Right renal cortex interstitium (tissue), 3 donors: Measurements from ENCODE around the gene TNK2. TPM values are rescaled to one million over a fixed set of nuclear protein-coding genes. Genes with fewer than 3 reads are reported as not detected.

Experiments used
- DNase-seq, 3 donors: peaks; one replicate each; pipeline ENCODE4 v3.0.0-alpha.2; 2013; ENCODE audit warnings: low read depth in 3 of 3, low spot score in 2 of 3
- polyA plus RNA-seq, 3 donors: library from polyadenylated mRNA; unstranded; fragments of 120-200 nt; gene quantifications; one replicate each; pipeline ENCODE4 v1.2.1, GENCODE V29; 2013; ENCODE audit not compliant: insufficient read length in 3 of 3

The TNK2 gene
- polyA plus RNA-seq, 3 donors: 18.8 to 23.2 (median 19.7) TPM

DNA sequence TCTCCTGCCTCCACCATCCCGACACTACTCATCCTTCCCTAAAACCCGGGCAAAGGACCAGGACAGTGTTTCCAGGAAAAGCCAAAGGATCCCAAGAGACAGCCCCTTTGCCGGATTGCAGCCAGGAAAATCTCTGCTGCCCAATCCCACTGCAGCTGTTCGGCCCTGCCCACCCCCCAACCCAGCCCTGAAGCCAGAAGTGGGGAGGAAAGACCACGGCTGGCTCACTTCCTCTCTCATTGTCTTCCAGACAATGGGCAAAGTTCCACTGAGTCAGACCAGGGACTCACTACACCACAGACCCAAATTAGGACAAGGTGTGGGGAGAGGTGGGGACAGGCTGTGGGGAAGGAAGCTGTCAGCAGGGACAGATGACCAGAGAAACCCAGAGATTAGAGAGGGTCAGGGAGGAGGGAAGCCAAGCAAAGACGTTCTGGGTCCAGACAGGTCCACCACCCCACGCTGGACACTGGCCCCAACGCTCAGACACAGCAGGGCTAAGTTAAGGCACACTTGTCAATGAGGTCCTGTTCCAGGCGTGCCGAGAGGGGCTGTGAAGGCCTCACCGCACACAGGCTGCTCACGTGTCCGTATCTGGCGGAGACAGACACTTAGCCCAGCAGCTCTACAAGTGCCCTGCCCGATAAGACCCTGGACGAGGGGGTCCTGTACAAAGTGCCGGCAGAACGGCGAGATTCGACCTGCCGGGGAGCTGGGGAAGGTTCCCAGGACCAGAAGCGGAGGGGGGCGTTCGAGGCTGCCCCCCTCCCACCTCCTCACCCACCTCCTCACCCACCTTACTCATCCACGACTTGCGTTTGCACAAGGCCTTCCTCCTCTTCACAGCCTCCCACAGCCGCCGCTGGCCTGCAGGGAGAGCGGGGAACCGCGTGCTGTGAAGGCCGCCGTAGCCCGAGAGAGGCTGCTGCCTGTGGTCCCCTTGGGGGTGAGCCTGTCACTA is 21.9 kb downstream of the TNK2 start:
- DNase-seq: no peak

DNA sequence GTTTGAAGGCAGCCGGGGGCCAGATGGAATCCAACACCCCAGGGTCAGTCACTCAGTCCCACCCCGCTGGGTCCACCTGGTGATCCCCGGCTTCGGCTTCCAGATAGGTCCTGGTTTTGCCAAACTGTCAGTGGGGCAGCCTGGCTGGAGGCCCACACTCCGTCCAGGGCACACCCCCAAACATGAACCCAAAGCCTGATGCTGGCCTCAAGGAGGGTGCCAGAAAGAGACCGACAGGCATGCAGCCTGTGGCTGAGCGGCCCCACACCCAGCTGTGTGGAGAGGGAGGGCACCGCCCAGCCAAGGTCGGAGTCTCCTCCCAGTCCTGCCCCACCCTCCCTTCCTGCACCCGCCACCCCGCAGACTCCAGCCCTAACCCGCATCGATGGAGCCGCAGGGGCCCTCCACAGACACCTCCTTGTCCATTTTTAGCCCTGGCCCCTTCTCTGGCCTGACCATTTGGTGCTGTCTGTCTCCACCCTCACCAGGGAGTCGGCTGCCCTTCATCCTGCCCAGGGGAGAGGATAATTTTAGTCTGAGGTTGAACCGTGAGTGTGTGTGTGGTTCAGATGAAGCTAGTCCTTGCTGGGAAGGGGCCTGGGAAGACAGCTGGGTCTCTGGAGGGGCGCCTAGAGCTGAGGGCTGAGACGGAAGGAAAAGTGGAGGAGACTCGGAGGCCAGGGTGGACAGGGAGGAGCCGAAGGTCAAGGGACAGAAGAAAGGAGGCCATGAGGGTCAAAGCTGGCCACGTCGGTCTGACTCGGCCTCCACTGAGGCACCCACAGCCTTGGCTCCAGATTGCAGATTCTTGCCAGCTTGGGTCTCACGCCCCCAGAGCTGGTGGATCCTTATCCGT is 23.1 kb downstream of the TNK2 start:
- no peak for DNase-seq

DNA sequence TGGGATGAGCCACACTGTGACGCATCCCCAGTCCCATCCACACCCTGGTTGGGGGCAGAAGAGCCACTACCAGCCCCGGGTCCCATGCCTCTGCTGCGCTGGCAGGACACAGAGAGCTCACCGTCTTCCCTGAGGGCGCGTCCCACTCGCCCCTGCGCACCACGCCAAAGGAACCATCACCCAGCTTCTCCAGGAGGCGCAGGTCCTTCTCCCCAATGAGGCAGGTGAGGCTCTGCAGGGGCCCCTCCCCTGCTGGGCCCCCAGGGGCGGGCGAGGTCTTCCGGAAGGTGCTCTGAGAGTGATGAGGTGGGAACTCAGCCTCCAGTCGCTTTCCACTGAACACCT is 23.7 kb downstream of the TNK2 start:
- no peak for DNase-seq

DNA sequence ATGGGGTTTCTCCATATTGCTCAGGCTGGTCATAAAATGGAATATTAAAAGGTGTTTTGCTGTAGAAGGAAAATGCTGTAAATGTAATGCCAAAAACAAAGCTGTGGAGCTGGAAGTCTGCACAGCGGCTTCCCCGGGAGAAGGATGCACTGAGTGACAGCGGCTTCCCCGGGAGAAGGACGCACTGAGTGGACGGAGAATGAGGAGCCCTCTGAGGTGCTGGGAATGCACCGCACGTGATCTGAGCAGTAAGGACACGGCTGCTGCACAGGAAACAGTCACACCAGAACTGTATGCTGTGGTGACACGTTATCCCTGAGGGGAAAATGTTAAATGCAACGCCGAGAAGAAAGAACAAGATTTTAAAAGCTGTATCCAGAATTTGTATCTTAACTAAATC is 24.6 kb downstream of the TNK2 start:
- DNase-seq: no peak

DNA sequence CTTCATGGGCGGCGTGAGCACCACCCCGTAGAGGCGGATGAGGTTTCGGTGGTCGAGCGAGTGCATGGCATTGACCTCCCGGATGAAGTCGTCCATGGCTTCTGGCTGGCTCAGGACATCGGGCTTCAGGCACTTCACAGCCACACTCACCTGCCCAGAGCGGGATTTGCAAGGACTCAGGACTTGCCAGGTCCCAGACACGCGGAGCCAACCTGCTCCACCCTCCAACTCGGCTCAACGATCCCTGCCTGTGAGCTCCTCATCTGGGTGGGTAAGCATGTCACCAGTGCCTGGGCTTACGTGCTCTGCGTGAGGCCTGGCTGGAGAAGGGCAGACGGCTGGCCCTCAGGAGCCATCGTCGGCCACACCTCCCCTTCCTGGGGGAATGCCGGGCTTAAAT is 25.2 kb downstream of the TNK2 start:
- no peak for DNase-seq

DNA sequence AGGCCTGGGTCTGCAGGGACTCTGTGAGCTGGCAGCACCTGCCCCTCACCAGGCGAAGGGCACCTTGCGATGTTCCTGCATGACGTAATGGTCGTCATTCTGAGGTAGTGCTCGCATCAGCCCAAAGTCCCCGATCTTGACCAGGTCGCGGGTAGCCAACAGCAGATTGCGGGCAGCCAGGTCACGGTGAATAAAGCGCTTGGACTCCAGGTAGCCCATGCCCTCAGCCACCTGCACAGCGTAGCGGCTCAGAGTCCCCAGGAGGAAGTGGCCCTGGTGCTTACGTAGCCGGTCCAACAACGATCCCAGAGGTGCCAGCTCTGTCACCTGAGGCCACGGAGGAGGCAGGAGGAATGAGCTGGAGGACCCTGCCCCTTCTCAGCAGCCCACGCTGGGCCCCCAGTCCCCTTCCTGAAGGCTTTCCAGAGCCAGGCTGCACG is 26.3 kb downstream of the TNK2 start:
- no peak for DNase-seq

DNA sequence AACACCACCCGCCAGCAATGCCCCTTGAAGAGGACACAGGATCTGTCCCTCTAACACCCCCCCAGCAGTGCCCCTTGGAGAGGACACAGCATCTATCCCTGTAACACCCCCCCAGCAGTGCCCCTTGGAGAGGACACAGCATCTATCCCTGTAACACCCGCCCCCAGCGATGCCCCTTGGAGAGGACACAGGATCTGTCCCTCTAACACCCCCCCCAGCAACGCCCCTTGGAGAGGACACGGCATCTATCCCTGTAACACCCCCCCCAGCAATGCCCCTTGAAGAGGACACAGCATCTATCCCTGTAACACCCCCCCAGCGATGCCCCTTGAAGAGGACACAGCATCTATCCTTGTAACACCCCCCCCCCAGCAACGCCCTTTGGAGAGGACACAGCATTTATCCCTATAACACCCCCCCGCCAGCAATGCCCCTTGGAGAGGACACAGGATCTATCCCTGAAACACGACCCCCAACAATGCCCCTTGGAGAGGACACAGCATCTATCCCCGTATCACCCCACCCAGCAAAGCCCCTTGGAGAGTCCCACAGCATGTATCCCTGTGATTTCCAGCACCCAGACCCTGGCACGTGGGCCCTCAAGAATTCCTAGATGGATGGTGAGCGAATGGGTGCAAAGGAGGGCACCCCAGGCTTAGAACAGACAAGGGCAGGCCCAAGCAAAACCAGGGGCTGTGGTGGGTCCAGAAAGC is 26.9 kb downstream of the TNK2 start:
- no peak for DNase-seq

DNA sequence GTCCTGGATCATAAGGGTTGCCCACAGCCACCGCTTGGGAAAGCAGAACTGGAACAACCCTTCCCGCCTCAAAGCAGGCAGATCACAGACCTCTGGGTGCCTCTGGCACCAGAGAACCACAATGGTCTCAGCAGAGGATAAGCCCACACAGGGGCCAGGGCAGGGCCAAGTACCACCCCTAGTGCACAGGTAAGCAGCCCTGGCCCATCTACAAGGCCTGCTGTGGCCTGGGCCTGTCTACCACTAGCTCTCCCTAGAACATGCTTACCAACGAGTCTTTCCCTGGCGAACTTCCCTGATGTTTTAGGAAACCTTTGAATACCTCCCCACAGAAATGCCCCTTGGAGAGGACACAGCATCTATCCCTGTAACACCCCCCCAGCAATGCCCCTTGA is 28.3 kb downstream of the TNK2 start:
- DNase-seq: no peak

DNA sequence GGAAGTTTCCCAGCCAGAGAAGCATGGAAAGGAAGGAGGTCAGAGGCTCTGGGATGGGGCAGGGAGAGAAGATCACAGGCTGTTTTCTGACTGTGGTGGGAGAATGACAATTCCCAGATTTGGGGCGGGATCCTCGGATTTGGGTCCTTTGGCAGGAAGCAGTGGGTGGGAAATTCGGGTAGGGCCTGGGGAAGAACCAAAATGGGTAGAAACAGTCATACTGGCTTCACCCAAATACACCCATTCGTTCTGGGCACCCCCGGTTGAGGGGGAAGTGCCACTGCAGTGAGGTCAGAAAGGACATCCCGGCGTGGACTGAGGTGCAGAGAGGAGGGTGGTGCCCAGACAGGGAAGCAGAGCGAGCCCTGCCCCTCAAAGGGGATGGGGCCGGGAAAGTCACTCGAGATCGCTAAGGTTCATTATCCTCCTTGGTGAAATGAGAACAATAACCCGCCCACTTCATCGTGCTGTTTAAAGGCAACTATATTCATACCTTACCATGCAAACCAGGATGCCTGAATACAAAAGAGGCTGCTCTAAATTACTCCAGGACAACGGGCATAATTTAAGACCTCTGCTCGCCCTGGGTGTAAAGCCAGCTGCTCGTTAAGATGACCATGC is 28.8 kb downstream of the TNK2 start:
- no peak for DNase-seq

DNA sequence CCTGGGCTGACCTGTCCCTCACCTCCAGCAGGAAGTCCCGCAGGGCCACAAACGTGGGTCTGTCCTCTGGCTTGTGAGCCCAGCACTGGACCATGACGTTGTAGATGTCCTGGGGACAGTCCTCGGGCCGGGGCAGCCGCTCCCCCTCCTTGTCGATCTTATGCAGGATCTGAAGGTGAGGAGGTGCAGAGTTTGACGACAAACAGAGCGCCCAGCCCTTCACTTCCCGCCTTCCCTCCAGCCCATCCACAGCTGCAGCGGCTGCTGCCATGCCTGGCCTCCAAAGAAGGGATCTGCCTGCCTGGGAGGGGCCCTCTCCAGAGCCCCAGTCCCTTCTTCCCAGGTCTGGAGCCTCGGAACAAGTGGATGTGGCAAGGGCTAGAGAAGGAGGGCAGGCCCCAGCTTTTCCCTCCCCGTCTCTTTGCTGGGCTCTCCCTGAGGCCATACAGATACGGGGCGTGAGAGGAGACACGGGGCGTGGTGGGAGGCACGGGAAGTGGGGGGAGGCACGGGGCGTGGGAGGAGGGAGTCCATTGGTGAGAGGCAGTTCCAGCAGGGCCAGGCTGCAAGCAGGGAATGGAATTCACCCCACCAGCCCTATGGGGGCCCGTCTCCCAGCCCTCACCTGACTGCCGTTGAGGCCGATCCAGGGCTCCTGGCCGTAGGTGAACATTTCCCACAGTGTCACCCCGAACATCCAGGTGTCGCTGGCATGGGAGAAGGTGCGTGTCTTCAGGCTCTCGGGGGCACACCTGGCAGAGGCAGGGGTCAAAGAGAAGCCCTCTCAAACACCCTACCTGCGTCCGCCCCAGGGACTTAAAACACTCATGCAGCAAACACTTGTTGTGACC is 29.7 kb downstream of the TNK2 start:
- DNase-seq: no peak

DNA sequence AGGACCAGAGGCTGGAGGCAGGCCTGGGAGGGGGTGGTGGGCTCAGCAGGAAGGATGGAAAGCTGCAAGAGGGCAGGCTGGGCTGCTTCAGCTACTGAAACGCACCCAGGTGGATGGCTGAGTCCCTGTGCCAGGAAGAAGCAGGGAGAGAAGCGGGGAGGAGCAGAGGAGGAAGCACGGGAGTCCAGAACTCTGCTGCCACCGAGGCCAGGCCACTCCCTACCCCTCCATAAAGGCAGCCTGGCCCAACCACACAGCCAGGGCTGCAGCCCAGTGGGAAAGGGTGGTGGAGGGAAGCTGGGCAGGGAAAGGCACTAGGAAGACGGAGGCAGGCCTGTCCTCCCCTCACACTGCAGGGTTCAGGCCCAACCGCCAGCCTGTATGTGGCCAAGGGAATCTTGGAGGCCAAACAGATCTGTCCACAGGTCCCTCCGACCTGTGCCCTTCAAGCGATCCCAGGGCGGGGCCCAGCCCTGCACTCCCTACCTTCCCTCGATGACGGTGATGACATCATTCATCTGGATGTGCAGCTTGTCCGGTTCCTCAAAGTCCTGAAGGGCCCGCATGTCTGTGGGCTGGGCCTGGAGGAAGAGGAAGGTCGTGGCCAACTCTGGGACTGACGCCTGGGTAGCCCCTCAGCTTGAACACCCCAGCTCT is 30.5 kb downstream of the TNK2 start:
- DNase-seq: no peak

DNA sequence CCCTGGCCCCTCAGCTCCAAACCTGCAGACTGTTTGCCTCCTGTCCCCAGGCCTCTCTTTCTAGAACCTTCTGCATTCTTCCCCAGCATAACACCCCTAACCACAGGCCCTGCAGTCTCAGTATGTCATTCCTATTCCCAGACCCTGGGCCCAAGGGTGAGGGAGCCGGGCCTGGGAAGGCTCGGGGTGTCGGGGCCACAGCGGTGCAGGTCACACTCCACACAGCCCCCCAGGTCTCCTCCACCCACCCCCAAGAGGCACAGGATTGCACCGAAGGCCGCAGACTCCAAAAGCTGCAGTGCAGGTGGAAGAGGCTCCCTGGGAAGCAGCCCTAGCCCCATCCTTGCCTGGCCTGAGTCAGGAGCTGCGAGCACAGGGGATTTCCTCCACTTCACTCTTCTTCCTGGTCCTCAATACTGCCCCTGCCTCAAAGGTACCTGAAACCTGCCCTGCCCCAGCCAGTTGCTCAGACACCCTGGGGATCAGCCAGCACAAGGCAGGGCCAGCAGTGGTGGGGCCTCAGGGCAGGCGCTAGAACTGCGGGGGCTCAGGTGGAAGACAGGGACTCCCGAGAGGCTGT is 31.1 kb downstream of the TNK2 start:
- DNase-seq: no peak

DNA sequence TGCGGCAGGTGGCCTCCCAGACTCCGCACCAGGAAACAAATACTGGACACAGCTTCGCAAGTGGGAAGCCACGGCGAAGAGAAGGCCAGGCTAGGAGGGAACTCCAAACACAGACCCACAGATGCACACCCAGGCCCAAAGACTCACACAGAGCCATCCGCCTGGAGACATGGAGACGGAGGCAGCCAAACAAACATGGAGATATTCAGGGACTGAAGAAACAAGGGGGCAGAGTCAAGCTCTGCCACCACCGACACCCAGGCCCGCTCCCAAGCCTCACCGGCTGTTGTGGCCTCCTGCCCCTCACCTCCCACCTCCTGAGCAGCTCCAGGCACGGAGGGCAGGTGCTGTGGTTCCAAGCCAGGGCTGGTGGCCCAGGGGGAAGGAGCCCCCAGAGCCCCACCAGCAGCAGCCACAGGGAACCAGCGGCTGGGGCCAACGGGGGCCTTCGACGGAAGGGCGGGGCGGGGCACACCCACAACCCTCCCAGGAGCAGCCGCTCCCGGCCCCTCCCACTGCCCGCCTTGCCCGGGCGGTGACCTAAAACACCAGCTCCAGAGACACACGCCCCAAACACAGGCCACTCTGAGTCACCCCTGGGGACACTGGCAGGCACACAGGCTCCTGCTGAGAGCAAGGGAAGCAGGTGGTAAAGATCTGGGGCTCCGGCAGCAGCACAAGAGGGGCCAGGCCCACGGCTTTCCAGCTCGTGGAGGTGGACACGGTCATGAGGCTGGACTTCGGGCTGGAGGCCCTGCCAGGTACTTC is 31.9 kb downstream of the TNK2 start:
- no peak for DNase-seq

DNA sequence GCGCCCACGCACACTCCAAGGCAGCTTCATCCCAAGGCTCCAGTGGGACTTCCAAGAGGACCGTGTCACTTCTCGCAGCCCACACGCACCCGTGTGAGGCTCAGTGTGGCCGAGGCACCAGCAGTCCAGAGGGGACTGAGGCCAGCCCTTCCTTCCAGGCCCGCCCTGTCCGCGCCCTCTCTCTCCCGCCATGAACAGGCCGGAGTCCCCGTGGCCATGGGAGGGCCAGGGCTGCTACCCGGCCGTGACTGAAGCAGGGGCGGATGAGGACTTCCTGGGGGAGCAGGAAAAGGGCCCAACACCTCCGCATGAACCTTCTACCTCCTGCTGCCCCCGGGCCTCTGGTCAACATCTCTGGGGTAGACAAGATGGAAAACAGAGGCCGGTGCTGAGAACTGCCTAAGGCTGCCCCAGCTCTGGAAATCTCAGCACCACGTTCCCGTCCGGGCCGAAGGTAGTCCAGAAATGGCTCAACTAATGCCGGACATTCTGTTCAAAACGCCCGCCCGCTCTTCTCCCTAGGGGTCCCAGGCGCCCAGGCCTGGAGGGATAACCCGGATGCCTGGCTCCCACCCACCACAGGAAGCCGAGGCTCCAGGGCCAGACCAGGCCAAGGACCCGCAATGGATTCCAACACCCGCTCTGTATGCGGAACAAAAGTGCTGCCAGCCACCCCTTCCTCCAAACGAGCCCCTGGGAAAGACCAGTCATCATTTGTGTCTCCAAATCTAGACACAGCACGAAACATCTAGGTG is 32.7 kb downstream of the TNK2 start:
- no peak for DNase-seq

DNA sequence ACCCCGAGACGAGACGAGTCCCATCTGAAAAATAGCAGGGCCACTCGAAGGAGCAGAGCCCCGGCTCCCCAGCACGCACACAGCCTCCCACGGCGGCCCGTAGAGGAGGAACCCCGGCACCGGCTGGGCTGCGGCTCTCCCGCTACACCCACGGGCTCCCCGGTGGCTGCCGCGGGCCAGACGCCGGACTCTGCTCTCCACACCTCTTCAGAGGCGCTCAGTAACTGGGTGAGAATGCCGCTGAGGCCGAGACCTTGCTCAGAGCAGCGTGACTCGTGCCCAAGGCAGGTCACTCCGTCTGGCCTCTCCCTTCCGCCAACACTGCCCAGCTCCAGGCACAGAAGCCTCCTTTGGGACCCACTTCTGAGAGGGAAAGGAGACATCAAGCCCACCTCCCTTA is 34.4 kb downstream of the TNK2 start:
- DNase-seq: no peak

DNA sequence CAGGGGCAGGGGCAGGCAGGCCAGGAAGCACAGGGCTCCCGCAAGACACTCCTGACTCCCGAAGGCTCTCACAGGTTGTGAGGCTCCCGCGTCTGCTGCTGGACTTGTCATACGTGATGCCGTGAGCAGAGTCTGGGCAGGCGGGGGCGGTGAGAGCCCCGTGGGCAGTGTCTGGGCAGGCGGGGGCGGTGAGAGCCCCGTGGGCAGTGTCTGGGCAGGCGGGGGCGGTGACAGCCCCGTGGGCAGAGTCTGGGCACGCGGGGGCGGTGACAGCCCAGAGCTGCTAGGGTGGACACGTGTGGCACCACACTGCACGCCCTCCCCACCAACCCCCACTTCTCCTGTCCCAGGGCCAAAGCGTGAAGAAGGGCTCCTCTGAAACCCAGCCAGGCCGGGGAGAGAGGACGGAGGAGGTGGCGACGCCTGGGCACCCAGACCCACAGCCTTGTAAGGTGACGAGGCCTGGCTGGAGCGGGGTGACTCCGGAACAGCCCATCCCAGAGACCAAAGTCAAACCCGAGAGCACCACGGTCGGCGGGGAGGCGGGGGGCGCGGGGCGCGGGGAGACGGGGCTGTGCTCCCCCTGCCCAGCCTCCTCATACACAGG is 35.0 kb downstream of the TNK2 start:
- DNase-seq: no peak

DNA sequence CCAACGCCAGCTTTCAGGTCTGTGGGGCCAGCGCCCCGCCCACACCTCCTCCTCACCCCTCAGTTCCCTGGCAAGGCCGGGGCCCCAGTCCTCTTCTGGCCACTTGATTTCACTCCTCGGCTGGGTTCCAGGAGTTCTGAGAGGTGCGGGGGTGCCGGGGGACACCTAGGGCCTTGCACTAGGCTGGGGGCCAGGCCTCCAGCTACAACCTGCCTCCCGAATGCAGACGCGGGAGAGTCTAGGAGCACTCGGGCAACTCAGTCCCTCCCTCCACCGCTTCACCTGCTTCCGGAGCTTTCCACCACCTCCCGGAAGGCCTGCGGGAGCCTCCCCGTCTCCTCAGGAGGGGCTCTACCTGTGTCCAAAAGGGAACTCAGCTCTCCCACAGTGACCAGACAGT is 35.6 kb downstream of the TNK2 start:
- no peak for DNase-seq
